SK-N-SH treated with all-trans-retinoic acid at 6 μM for 48 hours (cell line): ENCODE data around the gene NSD1.

ENCODE experiments used
- CSDC2 ChIP-seq: fragments of 250-450 bp; sonication (Bioruptor Pico); IDR thresholded peaks from 2 replicates; pipeline ENCODE4 v1.5.0; 2020; ENCODE audit warnings: mild to moderate bottlenecking, moderate library complexity
- ZFP30 ChIP-seq: fragments of 450-650 bp; formaldehyde crosslinking; IDR thresholded peaks from 2 replicates; pipeline ENCODE4 v1.5.0; 2022; ENCODE audit warnings: mild to moderate bottlenecking, moderate library complexity
- ZNF8 ChIP-seq: fragments of 450-650 bp; formaldehyde crosslinking; IDR thresholded peaks from 2 replicates; pipeline ENCODE4 v1.5.0; 2020; ENCODE audit warnings: mild to moderate bottlenecking, moderate library complexity

DNA sequence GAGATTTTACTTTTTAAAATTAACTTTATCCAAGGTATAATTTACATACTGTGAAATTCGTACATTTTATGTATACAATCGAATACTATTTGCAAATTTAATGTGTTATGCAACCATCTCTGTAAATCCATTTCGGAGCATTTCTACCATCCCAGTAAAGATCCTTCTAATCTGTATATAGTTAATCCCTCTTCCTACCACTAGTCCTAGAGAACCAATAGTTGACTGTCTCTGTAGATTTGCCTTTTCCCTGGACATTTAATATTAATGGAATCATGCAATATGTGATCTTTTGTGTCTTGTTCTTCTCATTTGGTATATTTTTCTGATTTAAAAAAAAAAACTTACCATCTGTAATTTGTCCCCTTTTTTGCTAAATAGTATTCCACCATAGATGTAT, 95.2 kb downstream of the NSD1 start:
- TF ChIP-seq ZNF8 (CRISPR knock-in tag): no peak
- no peak for TF ChIP-seq ZFP30 (CRISPR knock-in tag)
- no peak for TF ChIP-seq CSDC2 (CRISPR knock-in tag)
